Measurements from ENCODE around the gene CADM2. TPM values are rescaled to one million over a fixed set of nuclear protein-coding genes. Genes with fewer than 3 reads are reported as not detected.

The CADM2 gene
- total and polyA plus RNA-seq, 12 donors: 0.12 to 3.0 (median 0.62) TPM

- no peaks in the 10 kb centered on the region for H3K9me3 ChIP-seq
- no peaks in the 10 kb centered on the region for H3K4me1 ChIP-seq
- no peak overlapping the region for H3K27ac ChIP-seq
- no peak for TF ChIP-seq CTCF (IDR thresholded peaks at IDR 0.05)
- intact Hi-C loops (cut with DNase I): no loop called here
- 67 to 72% methylated on average over 6 of the region's 6 CpGs for WGBS, 2 donors
- no peak for DNase-seq
- H3K27me3 ChIP-seq: no peaks in the 10 kb centered on the region
- no peak overlapping the region for H3K4me3 ChIP-seq
- no peak for ATAC-seq
- no peaks in the 10 kb centered on the region for H3K36me3 ChIP-seq
Measured at GRCh38 chr3:85387913-85388505, 429.2 kb downstream of the CADM2 start.

- Histone ChIP-seq H3K9me3 (peaks cover 0 to 8% (median 0%) of the 10 kb centered on the region in 11 donors), H3K27ac (no peak overlapping the region), H3K36me3 (no peaks in the 10 kb centered on the region), H3K4me1 (no peaks in the 10 kb centered on the region), H3K4me3 (no peak overlapping the region), H3K27me3 (no peaks in the 10 kb centered on the region)
- ATAC-seq: no peak
- DNase-seq: no peak
- TF ChIP-seq CTCF (IDR thresholded peaks at IDR 0.05): no peak
- intact Hi-C loops (cut with DNase I): no loop called here
- WGBS, 2 donors: 31 to 37% methylated on average over 1 of the region's 1 CpG
Measured at GRCh38 chr3:85394424-85394823, 435.6 kb downstream of the CADM2 start.

- DNase-seq: no peak
- 83 to 88% methylated on average over 2 of the region's 2 CpGs for WGBS, 2 donors
- intact Hi-C loops (cut with DNase I): no loop called here
Measured at GRCh38 chr3:85397434-85397833, 438.6 kb downstream of the CADM2 start.

GRCh38 chr3:85426121-85426520 lies 467.3 kb downstream of the CADM2 start:
- Histone ChIP-seq H3K27me3 (no peaks in the 10 kb centered on the region), H3K4me1 (no peaks in the 10 kb centered on the region), H3K9me3 (peaks cover 0 to 12% (median 0%) of the 10 kb centered on the region in 11 donors), H3K36me3 (no peaks in the 10 kb centered on the region), H3K27ac (no peak overlapping the region), H3K4me3 (no peak overlapping the region)
- DNase-seq: no peak
- intact Hi-C loops (cut with DNase I): no loop called here
- no peak for ATAC-seq
- no peak for TF ChIP-seq CTCF (IDR thresholded peaks at IDR 0.05)
- WGBS, 2 donors: 61 to 64% methylated on average over 4 of the region's 4 CpGs

More at GRCh38 chr3:85397434-85397833, 438.6 kb downstream of the CADM2 start:
- no peaks in the 10 kb centered on the region for H3K27me3 ChIP-seq
- ATAC-seq: no peak
- H3K4me1 ChIP-seq: no peaks in the 10 kb centered on the region
- no peak for TF ChIP-seq CTCF (IDR thresholded peaks at IDR 0.05)
- no peaks in the 10 kb centered on the region for H3K36me3 ChIP-seq
- H3K9me3 ChIP-seq: peaks cover 0 to 8% (median 0%) of the 10 kb centered on the region in 11 donors
- no peak overlapping the region for H3K27ac ChIP-seq
- H3K4me3 ChIP-seq: no peak overlapping the region
